ENCODE data around the gene ABCC11. TPM values are rescaled to one million over a fixed set of nuclear protein-coding genes. Genes with fewer than 3 reads are reported as not detected.
"Not testable (repeated sequence)": the region's sequence is repeated elsewhere in the genome, so short reads cannot be mapped to it uniquely, and the experiment has no call there.

Gene ABCC11
- polyA plus RNA-seq, 12 donors = 0.10 to 0.33 (median 0.19) TPM; not detected in 4

- no peak for DNase-seq
Measured at GRCh38 chr16:48250520-48251278, 3.4 kb upstream of the ABCC11 start.

DNA sequence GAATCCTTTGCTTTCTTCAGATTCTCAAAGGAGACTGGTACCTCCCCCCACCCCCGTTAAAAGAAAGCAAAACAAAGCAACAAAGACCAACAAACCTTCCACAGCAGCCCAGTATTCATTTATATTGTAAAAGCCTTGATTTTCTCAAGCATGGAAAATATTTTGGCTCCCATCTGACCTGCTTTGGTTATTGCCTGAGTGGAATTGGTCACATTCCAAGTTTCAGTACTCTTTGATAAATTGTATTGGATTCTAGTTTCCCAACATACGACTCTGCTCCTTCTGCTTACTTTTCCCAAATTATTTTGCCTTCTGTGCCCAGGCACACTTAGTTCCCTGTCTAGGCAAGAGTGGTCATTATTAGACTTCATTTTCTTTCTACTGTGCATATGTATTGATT, 1.3 kb downstream of the ABCC11 start:
- no peak for DNase-seq

DNA sequence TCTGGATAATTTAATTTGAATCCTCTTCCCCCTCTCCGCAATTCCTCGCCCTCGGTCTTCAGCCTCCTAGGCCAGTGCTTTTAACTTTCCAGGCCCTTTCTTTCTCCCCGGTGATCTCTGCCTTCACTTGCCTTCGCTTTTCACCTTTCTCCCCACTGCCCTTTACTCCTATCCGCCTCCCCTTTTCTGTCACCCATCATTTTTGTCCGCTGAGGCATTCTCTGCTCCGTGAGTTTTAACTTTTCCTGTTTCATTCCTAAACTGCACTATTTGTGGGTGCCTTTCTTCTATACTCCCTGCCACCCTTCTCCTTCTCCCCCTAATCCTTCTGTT, 2.5 kb downstream of the ABCC11 start:
- no peak for DNase-seq

GRCh38 chr16:48244080-48244862, 3.1 kb downstream of the ABCC11 start, which contains the start of gene LONP2:
LONP2 (plus strand) TSS chr16:48244300; CDS start chr16:48244389, 89 bp downstream.
- peak; percentile 95 for DNase-seq

GRCh38 chr16:48240147-48240546, 7.2 kb downstream of the ABCC11 start:
- DNase-seq = not testable (repeated sequence)

DNA sequence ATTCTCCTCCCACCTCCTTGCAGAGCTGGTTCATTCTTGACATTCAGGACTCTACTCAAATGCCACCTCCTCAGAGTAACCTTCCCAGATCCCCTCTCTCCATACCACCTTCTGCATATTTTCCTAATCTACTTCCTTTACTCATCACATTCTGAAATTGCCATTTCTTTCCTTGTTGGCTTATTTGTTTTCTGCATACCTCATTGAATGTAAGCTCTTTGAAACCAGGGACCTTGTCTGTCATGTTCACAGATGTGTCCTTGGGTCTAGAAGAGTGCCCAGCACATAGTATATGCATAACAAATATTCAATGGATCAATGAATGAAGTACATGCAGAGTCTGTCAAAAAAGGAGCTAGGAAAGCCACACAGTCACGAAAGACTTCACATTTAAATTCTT, 11.1 kb downstream of the ABCC11 start:
- no peak for DNase-seq

- no peak for DNase-seq
Measured at GRCh38 chr16:48235556-48236136, 11.7 kb downstream of the ABCC11 start.

DNA sequence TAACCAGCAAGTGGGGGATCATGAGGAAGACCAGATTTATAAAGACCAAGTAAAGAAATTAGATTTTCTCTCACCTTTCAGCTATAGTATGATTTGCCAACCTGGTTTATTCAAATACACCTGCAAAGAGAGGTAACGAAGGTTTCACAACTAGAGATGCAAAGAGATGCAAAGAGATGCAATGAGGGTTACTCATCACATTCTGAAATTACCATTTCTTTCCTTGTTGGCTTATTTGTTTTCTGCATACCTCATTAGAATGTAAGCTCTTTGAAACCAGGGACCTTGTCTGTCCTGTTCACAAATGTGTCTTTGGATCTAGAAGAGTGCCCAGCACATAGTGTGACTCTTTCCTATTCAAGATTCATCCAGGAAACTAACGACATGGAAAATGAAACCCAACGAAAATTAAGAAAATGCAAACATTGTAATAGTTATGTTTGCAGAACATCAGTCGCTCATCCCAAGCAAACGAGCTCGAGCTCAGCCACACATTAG, 12.2 kb downstream of the ABCC11 start:
- no peak for DNase-seq

- no peak for DNase-seq
Measured at GRCh38 chr16:48234630-48235029, 12.7 kb downstream of the ABCC11 start.

DNA sequence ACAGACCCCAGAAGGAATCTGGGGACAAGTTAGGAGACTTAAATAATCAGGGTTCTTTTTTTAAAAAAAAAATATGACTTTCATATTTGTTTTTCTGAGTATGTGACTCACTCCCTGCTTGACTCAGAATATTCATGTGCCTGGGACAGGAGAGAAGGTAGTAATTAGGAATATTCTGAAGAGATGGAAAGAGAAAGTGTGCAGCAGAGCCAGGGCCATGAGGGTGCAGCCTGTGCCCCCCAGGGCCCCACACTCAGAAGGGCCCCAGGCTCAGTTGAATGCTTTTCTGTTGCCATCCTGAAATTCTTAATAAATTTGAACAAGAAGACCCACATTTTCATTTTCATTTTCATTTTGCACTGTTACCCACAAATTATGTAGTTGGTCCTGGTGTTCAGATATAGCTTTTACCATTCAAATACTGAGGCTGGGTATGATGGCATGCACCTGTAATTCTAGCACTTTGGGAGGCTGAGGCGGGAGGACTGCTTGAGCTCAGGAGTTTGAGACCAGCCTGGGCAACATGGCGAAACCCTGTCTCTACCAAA, 14.8 kb downstream of the ABCC11 start:
- no peak for DNase-seq

DNA sequence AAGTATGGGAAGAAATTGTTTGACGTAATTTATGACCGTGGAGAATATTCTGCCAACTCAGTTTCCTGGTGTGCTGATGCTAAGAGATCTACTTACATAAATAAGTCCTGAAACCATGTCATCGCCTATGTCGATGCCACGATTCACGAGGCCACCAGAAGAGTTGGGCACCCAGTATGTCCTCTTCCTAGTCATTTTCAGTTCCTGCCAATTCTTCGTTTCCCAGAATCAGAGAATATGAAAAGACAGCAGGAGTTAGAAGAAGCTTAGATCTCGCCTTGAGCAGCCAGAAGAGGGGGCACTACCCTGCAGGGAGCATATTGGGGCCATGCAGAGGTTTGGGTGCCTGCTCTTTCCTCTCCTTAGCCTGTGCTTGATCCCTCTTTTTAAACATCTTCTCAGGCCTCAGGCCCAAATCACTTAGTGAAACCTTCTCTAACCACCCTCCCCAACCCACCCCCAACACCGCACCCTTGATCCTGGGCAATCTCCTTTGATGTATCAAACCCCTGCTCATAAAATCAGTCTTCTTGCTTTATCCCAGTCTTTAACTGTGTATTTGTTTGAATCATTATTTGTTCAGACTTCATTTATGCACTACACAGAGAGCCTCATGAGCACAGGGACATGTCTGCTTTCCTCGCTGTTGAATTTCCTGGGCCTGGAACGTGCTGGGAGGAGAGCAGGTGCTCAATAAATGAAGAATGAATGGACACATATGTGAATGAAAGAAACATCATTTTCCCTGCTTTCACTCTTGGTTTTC, 15.4 kb downstream of the ABCC11 start:
- DNase-seq = no peak

- DNase-seq = no peak
Measured at GRCh38 chr16:48225456-48225855, 21.9 kb downstream of the ABCC11 start.

GRCh38 chr16:48223490-48223889, 23.8 kb downstream of the ABCC11 start:
- no peak for DNase-seq

DNA sequence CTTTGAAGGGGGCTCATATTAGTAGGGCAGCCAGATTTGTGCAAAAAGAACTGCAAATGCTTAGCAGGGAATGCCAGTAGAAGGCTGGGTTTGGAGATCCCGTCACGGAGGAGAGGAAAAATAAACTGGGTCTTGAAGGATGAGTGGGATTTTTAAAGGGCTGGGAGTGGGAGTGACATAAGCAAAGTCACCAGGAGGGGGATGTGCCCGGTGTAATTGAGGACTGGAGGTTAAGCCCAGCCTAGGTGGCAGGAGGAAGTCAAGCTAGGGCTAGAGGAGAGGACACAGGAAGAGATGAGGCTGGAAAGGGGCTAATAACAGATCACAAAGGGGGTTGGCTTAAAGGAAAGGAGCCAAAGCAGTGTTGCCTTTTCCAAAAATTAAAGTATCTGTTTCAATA, 26.4 kb downstream of the ABCC11 start:
- DNase-seq = no peak

DNA sequence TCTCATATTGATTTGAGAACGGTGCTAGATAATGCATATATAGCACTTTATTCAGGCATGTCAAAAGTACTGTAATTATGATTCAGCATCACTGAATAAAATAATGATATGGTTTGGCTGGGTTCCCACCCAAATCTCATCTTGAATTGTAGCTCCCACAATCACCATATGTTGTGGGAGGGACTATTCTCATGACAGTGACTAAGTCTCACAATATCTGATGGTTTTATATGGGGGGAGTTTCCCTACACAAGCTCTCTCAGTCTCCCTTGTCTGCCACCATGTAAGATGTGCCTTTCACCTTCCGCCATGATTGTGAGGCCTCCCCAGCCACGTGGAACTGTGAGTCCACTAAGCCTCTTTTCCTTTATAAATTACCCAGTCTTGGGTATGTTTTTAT, 28.9 kb downstream of the ABCC11 start:
- no peak for DNase-seq

GRCh38 chr16:48217708-48218107, 29.6 kb downstream of the ABCC11 start:
- DNase-seq = no peak

- DNase-seq = no peak
Measured at GRCh38 chr16:48215738-48216137, 31.6 kb downstream of the ABCC11 start.

GRCh38 chr16:48212033-48212432, 35.3 kb downstream of the ABCC11 start:
- DNase-seq = no peak

- DNase-seq = no peak
Measured at GRCh38 chr16:48210747-48211146, 36.6 kb downstream of the ABCC11 start.

- no peak for DNase-seq
Measured at GRCh38 chr16:48206594-48207242, 40.6 kb downstream of the ABCC11 start.

DNA sequence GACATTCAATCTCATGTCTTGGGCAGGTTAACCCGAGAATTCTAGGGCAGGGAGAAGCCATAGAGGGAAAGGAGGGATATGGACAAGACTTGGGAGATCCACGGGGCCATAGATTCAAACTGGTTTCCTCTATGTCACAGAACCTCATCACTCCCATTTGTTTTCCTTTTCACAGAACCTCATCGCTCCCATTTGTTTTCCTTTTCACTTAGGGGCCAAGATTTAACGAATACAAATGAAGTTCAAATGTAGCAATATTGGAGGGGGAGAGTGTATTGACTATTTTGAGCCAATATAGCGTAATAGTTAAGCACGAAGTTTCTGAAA, 42.6 kb downstream of the ABCC11 start:
- DNase-seq = no peak

All from muscle of arm (tissue), 12 donors.